Measurements from ENCODE around the gene CLASP2. TPM values are rescaled to one million over a fixed set of nuclear protein-coding genes. Genes with fewer than 3 reads are reported as not detected.

CLASP2 gene
- total and polyA plus RNA-seq, 8 donors: 8.5 to 33.5 (median 21.3) TPM

- H3K36me3 ChIP-seq: peaks cover 0 to under 1% (median 0%) of the 10 kb centered on the region in 3 donors
- H3K9me3 ChIP-seq: no peaks in the 10 kb centered on the region
- no peaks in the 10 kb centered on the region for H3K4me1 ChIP-seq
- TF ChIP-seq, protein P1, sequence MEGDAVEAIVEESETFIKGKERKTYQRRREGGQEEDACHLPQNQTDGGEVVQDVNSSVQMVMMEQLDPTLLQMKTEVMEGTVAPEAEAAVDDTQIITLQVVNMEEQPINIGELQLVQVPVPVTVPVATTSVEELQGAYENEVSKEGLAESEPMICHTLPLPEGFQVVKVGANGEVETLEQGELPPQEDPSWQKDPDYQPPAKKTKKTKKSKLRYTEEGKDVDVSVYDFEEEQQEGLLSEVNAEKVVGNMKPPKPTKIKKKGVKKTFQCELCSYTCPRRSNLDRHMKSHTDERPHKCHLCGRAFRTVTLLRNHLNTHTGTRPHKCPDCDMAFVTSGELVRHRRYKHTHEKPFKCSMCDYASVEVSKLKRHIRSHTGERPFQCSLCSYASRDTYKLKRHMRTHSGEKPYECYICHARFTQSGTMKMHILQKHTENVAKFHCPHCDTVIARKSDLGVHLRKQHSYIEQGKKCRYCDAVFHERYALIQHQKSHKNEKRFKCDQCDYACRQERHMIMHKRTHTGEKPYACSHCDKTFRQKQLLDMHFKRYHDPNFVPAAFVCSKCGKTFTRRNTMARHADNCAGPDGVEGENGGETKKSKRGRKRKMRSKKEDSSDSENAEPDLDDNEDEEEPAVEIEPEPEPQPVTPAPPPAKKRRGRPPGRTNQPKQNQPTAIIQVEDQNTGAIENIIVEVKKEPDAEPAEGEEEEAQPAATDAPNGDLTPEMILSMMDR (IDR thresholded peaks at IDR 0.05): no peak
- intact Hi-C loops (cut with DNase I): no loop called here
- no peak for FAIRE-seq
- no peak for DNase-seq
- H3K4me3 ChIP-seq: no peak overlapping the region
- WGBS, 2 donors: 93 to 95% methylated on average over 1 of the region's 1 CpG
- H3K27me3 ChIP-seq: no peaks in the 10 kb centered on the region
- no peak overlapping the region for H3K27ac ChIP-seq
- ATAC-seq: no peak
Measured at GRCh38 chr3:33613041-33613440, 105.0 kb downstream of the CLASP2 start.

DNA sequence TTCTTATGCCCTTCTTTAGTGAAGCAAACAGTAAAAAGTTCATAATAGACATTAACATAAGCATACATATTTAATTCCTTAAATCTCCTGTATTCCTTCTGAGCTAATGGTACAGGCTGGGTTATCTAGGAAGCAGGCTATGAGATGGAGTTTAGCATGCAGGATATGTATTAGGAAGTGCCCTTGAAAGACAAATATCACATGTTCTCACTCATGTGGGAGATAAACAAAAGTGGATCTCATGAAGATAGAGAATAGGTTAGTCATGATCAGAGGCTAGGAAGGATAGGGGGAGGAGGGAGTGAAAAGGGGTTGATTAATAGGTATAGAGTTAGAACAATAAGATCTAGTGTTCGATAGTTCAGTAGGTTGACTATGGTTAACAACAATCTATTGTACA, 105.4 kb downstream of the CLASP2 start:
- Histone ChIP-seq H3K4me3 (no peak overlapping the region), H3K4me1 (no peaks in the 10 kb centered on the region), H3K27me3 (no peaks in the 10 kb centered on the region), H3K27ac (no peak overlapping the region), H3K36me3 (no peaks in the 10 kb centered on the region), H3K9me3 (no peaks in the 10 kb centered on the region)
- 68 to 73% methylated on average over 1 of the region's 1 CpG for WGBS, 2 donors
- intact Hi-C loops (cut with DNase I): no loop called here
- DNase-seq: no peak
- no peak for FAIRE-seq
- TF ChIP-seq, protein P1 (IDR thresholded peaks at IDR 0.05): no peak
- no peak for ATAC-seq

GRCh38 chr3:33602829-33603228, 115.2 kb downstream of the CLASP2 start:
- WGBS, 2 donors: 90 to 91% methylated on average over 7 of the region's 7 CpGs
- Histone ChIP-seq H3K4me1 (no peaks in the 10 kb centered on the region), H3K27me3 (no peaks in the 10 kb centered on the region), H3K4me3 (no peak overlapping the region), H3K27ac (no peak overlapping the region), H3K9me3 (no peaks in the 10 kb centered on the region), H3K36me3 (peaks cover 0 to 51% (median 22%) of the 10 kb centered on the region in 3 donors)
- DNase-seq: no peak
- ATAC-seq: no peak
- intact Hi-C loops (cut with DNase I): no loop called here
- TF ChIP-seq, protein P1 (IDR thresholded peaks at IDR 0.05): no peak
- FAIRE-seq: no peak

DNA sequence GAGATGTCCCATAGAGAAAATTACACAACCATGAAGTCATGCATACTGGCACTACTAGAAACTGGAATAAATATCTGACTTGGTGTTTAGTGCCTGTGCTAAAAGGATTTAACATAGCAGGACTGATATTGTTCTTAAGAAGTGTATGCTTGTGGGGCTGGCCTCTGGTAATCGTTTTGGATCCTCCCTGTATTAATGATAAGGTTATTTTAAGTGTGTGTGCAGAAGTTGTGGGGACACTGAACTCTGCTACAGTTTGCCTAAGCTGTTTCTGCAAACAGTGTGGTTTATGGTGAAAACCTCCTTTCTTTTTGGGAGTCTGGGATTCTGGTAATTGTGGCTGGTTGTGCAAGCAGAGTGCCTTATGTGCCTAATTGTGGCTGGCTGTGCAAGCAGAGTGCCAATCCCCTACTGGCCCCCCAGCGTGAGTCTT, 120.8 kb downstream of the CLASP2 start:
- Histone ChIP-seq H3K4me1 (no peaks in the 10 kb centered on the region), H3K27ac (no peak overlapping the region), H3K27me3 (no peaks in the 10 kb centered on the region), H3K36me3 (peaks cover 0 to 11% (median 3%) of the 10 kb centered on the region in 3 donors), H3K4me3 (no peak overlapping the region), H3K9me3 (no peaks in the 10 kb centered on the region)
- FAIRE-seq (no peak), DNase-seq (no peak), ATAC-seq (peak in 1 of 4 donors; percentile 34)
- 62 to 67% methylated on average over 2 of the region's 2 CpGs for WGBS, 2 donors
- TF ChIP-seq, protein P1 (IDR thresholded peaks at IDR 0.05): no peak
- intact Hi-C loops (cut with DNase I): no loop called here

GRCh38 chr3:33592999-33593398, 125.1 kb downstream of the CLASP2 start:
- H3K4me1 ChIP-seq: no peaks in the 10 kb centered on the region
- no peak for DNase-seq
- ATAC-seq: no peak
- H3K27ac ChIP-seq: no peak overlapping the region
- no peak overlapping the region for H3K4me3 ChIP-seq
- no peak for FAIRE-seq
- H3K27me3 ChIP-seq: no peaks in the 10 kb centered on the region
- H3K36me3 ChIP-seq: peaks cover 2 to 8% (median 3%) of the 10 kb centered on the region in 3 donors
- intact Hi-C loops (cut with DNase I): no loop called here
- H3K9me3 ChIP-seq: no peaks in the 10 kb centered on the region
- TF ChIP-seq, protein P1 (IDR thresholded peaks at IDR 0.05): no peak
- 87 to 95% methylated on average over 1 of the region's 1 CpG for WGBS, 2 donors

Measured in pancreas (tissue), 10 donors.